Endodermal cell (in vitro differentiated cells): ENCODE measurements around the gene KCNMA1. TPM values are rescaled to one million over a fixed set of nuclear protein-coding genes. Genes with fewer than 3 reads are reported as not detected.

Experiments used
- DNase-seq: peaks from one replicate; pipeline ENCODE4 v3.0.0-alpha.2; 2017
- H3K27ac ChIP-seq: 2 replicates; pipeline ENCODE4 v1.5.1; 2013; ENCODE audit warnings: mild to moderate bottlenecking, low read depth, low read length, moderate library complexity
- H3K27me3 ChIP-seq: 2 replicates; pipeline ENCODE4 v1.6.1; 2013; ENCODE audit warnings: mild to moderate bottlenecking, low read length, moderate library complexity; ENCODE audit not compliant: insufficient read depth, control insufficient read depth, poor library complexity, severe bottlenecking
- H3K36me3 ChIP-seq: 2 replicates; pipeline ENCODE4 v1.7.0; 2013; ENCODE audit warnings: mild to moderate bottlenecking, low read length, moderate library complexity; ENCODE audit not compliant: control insufficient read depth, insufficient read depth
- H3K4me1 ChIP-seq: one replicate; pipeline ENCODE4 v1.7.0; 2013; ENCODE audit warnings: low read length; ENCODE audit not compliant: control insufficient read depth, insufficient read depth
- H3K4me3 ChIP-seq: 2 replicates; pipeline ENCODE4 v1.5.1; 2013; ENCODE audit warnings: mild to moderate bottlenecking, low read length, moderate library complexity
- H3K9ac ChIP-seq: 2 replicates; pipeline ENCODE4 v1.6.1; 2013; ENCODE audit warnings: mild to moderate bottlenecking, low read length, moderate library complexity; ENCODE audit not compliant: poor library complexity, severe bottlenecking; ENCODE audit errors: extremely low read depth
- H3K9me3 ChIP-seq: 2 replicates; pipeline ENCODE4 v1.6.1; 2013; ENCODE audit warnings: mild to moderate bottlenecking, low read length, moderate library complexity; ENCODE audit not compliant: control insufficient read depth
- H3K27ac Mint-ChIP-seq: 2 replicates; pipeline ENCODE4 v1.8.0; 2020; ENCODE audit warnings: mixed read lengths
- H3K27me3 Mint-ChIP-seq: 2 replicates; pipeline ENCODE4 v1.8.0; 2021; ENCODE audit warnings: mild to moderate bottlenecking, mixed read lengths; ENCODE audit not compliant: insufficient read depth
- H3K36me3 Mint-ChIP-seq: 2 replicates; pipeline ENCODE4 v1.8.0; 2020; ENCODE audit warnings: low read depth, mixed read lengths
- H3K4me1 Mint-ChIP-seq: 2 replicates; pipeline ENCODE4 v1.8.0; 2020; ENCODE audit warnings: mixed read lengths
- H3K4me3 Mint-ChIP-seq: 2 replicates; pipeline ENCODE4 v1.8.0; 2020; ENCODE audit warnings: mild to moderate bottlenecking, moderate library complexity, mixed read lengths
- H3K9me3 Mint-ChIP-seq: 2 replicates; pipeline ENCODE4 v1.8.0; 2020; ENCODE audit warnings: mild to moderate bottlenecking, mixed read lengths
- WGBS, 2 experiments: methylation state at CpG; one replicate each; pipeline versions ENCODE4 v1.1.5 to v1.1.7; 2013; ENCODE audit warnings: missing lambda C conversion rate in 2 of 2, mixed read lengths in 1 of 2; ENCODE audit not compliant: insufficient coverage in 1 of 2, insufficient read length in 1 of 2; 5-methylcytosine and 5-hydroxymethylcytosine counted together
- total RNA-seq, 2 donors: library from RNA; stranded (reverse); fragmentation: NEBNext Ultra II Directional in 1 of 2; extraction: Animal tissue kit (Norgen Biotek cat#: 25700) in 1 of 2; gene quantifications; 2 replicates in 1 of 2; 3 replicates in 1 of 2; pipeline ENCODE4 v1.2.1, GENCODE V29; 2021
- TF ChIP-seq, protein P1 (sequence below): fragments of 200-600 bp; sonication (generic); conservative IDR thresholded peaks from 2 replicates; pipeline ENCODE4 v1.5.0; 2021; ENCODE audit warnings: antibody characterized with exemption, mild to moderate bottlenecking

KCNMA1 gene
- total RNA-seq, 2 donors from 2014 or later, result 0.55 to 1.3 TPM

DNA sequence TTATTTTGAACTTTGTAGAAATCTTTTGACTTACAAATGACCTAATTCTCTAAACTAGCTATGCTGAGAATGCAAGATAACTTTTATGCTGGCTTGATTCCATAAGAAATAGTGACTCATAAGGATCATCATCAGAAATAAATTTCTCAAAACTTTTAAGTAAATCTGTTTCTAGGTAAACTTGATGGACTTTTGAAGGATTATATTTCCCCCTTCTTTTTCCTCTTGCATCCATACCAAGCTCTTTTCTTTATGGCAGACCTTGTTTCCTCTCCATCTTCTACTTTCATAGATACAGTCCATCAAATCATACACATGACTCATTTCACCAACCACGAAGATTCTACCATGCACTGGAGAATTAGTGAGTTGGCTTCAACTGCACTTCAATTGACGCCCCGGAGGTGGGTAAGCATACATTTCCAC, 336.3 kb downstream of the KCNMA1 start:
- Mint-ChIP-seq H3K4me3 (no peak overlapping the region), H3K9me3 (no peaks in the 10 kb centered on the region), H3K27ac (no peak overlapping the region), H3K36me3 (no peaks in the 10 kb centered on the region), H3K27me3 (peaks cover 35% of the 10 kb centered on the region), H3K4me1 (peaks cover 5% of the 10 kb centered on the region)
- Histone ChIP-seq H3K27ac (no peak overlapping the region), H3K9ac (no peak overlapping the region), H3K36me3 (no peaks in the 10 kb centered on the region), H3K4me1 (no peaks in the 10 kb centered on the region), H3K27me3 (peaks cover 5% of the 10 kb centered on the region), H3K9me3 (peaks cover 8% of the 10 kb centered on the region), H3K4me3 (no peak overlapping the region)
- no peak for DNase-seq
- 88 to 100% methylated on average over 1 to 3 of the region's 3 CpGs for WGBS, 2 experiments
- TF ChIP-seq, protein P1, sequence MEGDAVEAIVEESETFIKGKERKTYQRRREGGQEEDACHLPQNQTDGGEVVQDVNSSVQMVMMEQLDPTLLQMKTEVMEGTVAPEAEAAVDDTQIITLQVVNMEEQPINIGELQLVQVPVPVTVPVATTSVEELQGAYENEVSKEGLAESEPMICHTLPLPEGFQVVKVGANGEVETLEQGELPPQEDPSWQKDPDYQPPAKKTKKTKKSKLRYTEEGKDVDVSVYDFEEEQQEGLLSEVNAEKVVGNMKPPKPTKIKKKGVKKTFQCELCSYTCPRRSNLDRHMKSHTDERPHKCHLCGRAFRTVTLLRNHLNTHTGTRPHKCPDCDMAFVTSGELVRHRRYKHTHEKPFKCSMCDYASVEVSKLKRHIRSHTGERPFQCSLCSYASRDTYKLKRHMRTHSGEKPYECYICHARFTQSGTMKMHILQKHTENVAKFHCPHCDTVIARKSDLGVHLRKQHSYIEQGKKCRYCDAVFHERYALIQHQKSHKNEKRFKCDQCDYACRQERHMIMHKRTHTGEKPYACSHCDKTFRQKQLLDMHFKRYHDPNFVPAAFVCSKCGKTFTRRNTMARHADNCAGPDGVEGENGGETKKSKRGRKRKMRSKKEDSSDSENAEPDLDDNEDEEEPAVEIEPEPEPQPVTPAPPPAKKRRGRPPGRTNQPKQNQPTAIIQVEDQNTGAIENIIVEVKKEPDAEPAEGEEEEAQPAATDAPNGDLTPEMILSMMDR, result no peak

DNA sequence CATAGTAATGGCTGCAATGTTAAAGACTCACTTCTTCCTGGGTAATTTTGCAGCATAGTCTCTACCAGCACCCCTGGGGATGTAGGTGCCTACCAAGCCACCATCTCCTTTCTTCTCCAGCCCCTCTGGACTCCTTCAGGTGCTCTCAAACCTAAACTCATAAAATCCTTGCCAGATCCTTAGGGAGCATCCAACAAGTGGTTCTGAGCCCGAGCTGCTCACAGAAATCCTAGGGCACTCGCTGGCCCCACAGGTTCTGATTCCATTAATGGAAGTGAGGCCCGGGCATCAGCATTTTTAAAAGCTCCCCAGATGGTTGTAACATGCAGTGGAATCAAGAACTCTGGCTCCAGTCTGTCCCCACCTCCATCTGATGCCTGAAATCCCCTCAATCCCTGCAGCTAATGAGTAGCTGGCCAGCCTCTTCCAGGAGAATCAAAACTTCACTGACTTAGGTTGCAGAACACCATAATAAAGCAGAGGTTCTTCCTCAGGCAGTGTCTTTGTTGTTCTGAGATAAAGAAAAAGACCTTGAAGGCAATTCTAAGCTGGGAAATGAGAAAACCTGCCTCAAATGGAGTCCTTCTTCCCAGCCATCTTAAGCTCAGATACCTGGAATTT, 336.8 kb downstream of the KCNMA1 start:
- Histone ChIP-seq H3K9ac (no peak overlapping the region), H3K36me3 (no peaks in the 10 kb centered on the region), H3K27ac (no peak overlapping the region), H3K4me1 (no peaks in the 10 kb centered on the region), H3K27me3 (peaks cover 2% of the 10 kb centered on the region), H3K4me3 (no peak overlapping the region), H3K9me3 (peaks cover 8% of the 10 kb centered on the region)
- DNase-seq, result no peak
- no peak overlapping the region for H3K4me3 Mint-ChIP-seq
- TF ChIP-seq, protein P1, result no peak
- peaks cover 5% of the 10 kb centered on the region for H3K4me1 Mint-ChIP-seq
- peaks cover 32% of the 10 kb centered on the region for H3K27me3 Mint-ChIP-seq
- 73 to 87% methylated on average over 2 to 3 of the region's 3 CpGs for WGBS, 2 experiments
- H3K9me3 Mint-ChIP-seq, result no peaks in the 10 kb centered on the region
- no peak overlapping the region for H3K27ac Mint-ChIP-seq
- no peaks in the 10 kb centered on the region for H3K36me3 Mint-ChIP-seq

- Mint-ChIP-seq H3K27me3 (peaks cover 24% of the 10 kb centered on the region), H3K4me1 (peaks cover 5% of the 10 kb centered on the region), H3K4me3 (no peak overlapping the region), H3K9me3 (no peaks in the 10 kb centered on the region), H3K27ac (no peak overlapping the region), H3K36me3 (no peaks in the 10 kb centered on the region)
- Histone ChIP-seq H3K27me3 (no peaks in the 10 kb centered on the region), H3K4me1 (peaks cover 2% of the 10 kb centered on the region), H3K27ac (no peak overlapping the region), H3K4me3 (no peak overlapping the region), H3K36me3 (no peaks in the 10 kb centered on the region), H3K9ac (no peak overlapping the region), H3K9me3 (peaks cover 8% of the 10 kb centered on the region)
- WGBS, 2 experiments, result 93 to 95% methylated on average over 5 to 7 of the region's 7 CpGs
- TF ChIP-seq, protein P1, result no peak
- no peak for DNase-seq
These were observed 338.3 kb downstream of the KCNMA1 start for GRCh38 chr10:77299320-77299719.
